Endometrium (tissue), 2 donors: ENCODE measurements around the gene MTF2.
"Not testable (repeated sequence)": the region's sequence is repeated elsewhere in the genome, so short reads cannot be mapped to it uniquely, and the experiment has no call there.

Experiments used
- FAIRE-seq: peaks from 2 replicates; lab custom pipeline; 2012; peaks lifted over from hg19 to GRCh38; lab: Jason Lieb, UNC
- donor health status: control.
- donor health status: control.

Gene MTF2

DNA sequence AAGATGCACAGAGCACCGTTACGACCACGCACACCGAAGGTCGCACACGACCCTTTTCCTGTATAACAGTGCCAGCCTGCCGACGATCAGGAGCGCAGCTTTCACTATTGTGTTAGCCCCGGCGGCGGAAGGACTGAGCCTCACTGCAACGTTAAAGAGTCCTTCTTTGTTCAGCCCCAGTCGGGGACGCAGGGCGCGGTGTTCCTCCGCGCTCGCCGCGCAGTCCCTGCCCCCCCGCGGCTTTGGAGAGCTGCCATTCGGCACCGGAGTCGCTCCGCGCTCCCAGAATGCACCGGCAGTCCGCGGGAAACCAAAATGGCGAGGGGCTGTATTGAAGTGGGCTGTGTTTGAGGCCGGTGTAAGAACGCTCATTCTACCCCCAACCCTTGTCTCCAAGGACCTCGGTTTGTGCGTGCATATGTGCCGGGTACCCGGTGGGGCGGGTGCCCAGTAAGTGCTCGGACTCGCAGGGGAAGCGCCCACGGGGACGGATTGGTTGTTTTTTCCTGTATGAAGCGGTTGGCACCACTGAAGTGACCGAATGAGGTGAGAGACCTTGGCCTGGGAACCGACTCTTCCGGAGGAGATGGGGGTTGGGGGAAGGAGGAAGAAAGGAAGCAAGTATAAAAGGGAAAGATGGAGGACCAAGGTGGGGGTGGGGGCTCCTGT, at the start of gene MTF2:
Gene MTF2, plus strand, starts transcription at position 298 of the 669 bp plus-strand sequence. Its CDS starts 244 bp downstream, at position 542.
- FAIRE-seq, result peak; percentile 65

DNA sequence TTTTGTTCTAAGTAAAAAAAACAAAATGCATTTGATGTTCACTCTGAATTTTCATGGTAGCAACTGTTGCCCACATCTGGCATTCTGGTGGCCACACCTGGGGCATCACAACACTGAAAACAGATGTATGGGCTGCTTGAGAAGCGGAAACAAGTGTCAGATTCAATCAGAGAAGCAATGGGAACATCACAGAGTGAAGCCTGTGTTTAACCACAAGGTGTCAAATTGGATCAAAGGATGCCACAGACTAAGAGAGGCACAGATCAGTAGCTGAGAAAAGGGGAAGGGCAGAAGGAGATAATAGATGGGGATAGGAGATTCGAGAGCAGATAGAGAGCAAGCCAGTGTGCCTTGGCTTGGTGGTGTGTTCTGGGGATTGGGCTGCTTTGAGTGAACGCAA, 49.8 kb upstream of the MTF2 start:
- FAIRE-seq, result no peak

DNA sequence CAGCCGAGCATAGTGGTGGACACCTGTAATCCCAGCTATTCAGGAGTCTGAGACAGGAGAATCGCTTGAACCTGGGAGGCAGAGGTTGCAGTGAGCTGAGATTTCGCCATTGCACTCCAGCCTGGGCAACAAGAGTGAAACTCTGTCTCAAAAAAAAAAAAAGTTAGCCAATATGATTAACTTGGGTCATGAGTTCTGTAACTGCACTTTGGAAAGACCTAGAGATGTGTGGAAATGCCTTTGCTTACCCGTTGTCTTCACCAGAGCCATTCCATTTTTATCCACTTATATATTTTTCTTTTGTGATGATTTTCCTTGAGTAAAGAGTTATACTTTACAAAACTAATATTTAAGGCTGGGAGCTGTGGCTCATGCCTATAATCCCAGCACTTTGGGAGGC, 48.9 kb upstream of the MTF2 start:
- FAIRE-seq, result not testable (repeated sequence)

DNA sequence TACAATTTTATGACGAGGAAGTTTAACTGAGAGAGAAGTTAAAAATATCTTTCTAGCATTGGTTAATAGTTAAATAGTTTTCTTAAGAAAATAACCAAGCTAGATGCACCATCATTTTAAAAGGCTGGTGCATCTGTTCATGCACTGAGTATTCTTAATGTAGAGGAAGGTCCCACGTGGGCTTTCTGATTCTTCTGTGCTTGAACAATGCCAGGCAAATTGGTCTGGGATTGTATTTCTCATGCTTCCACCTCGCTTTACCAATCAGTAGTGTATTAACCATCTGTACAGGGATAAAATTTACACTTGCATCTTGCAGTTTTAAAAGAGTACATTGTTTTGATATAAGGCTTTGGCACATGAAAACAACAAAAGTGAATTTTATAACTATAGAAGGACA, 47.4 kb upstream of the MTF2 start:
- no peak for FAIRE-seq

DNA sequence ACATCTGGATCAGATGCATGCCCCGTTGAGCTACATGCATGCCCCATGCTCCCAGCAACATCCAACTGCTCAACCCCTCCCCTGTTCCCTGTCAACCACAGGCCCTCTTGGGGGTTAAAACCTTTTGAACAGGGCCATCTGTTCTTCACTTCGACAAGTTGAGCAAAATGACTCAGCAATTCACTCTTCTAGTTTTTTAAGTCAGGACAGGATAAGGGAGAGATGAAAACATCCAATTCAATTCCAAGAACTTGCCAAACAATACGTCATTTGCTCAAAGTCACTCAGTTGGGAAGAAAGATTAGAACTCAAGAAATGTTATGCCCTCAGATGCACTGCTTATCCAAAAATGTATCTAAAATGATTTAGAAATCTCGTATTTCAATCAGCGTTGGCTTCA, 46.1 kb upstream of the MTF2 start:
- FAIRE-seq, result no peak

DNA sequence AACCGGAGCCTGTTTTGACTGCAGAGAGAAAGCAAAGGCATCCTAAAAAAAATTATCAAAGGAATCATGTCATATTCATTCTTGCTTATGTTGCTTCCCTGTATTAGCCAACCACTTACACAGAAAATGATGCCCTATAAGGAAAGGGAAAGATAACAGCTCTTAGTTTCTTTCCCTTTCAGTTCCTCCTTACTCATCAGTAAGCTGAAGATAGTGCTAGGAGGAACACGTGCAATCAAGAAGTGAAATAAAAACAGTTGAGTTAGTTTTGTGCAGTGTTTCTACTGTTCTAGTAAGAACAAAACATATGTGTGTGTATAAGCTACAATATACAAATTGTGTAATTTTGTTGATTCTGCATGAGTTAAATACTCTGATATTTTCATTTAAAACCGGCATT, 45.3 kb upstream of the MTF2 start:
- FAIRE-seq, result no peak

DNA sequence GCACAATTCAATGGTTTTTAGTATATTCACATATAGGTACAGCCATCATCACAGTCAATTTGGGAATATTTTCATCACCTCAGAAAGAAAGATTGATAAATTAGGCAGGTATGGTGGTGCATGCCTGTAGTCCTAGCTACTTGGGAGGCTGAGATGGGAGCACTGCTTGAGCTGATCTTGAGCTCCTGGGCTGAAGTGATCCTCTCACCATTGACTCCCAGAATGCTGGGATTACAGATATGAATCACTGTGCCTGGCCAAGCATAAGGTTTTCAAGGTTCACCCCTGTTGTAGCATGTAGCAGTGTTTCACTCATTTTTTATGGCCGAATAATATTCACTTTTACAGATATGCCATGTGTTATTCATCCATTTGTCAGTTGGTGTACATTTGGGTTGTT, 44.7 kb upstream of the MTF2 start:
- FAIRE-seq, result no peak

DNA sequence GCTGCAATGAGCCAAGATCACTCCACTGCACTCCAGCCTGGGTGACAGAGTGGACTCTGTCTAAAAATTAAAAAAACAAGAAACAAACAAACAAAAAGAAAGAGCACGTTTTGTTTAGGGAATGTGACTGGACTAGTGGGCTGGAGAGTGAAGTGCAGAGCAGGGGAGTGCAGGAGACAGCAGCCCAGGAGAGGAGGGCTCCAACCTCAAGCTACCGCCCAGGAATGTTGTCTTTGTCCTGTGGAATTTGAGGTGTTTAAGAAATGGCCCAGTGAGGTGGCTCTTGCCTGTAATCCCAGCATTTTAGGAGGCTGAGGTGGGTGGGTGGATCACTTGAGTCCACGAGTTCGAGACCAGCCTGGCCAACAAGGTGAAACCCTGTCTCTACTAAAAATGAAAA, 42.4 kb upstream of the MTF2 start:
- no peak for FAIRE-seq

DNA sequence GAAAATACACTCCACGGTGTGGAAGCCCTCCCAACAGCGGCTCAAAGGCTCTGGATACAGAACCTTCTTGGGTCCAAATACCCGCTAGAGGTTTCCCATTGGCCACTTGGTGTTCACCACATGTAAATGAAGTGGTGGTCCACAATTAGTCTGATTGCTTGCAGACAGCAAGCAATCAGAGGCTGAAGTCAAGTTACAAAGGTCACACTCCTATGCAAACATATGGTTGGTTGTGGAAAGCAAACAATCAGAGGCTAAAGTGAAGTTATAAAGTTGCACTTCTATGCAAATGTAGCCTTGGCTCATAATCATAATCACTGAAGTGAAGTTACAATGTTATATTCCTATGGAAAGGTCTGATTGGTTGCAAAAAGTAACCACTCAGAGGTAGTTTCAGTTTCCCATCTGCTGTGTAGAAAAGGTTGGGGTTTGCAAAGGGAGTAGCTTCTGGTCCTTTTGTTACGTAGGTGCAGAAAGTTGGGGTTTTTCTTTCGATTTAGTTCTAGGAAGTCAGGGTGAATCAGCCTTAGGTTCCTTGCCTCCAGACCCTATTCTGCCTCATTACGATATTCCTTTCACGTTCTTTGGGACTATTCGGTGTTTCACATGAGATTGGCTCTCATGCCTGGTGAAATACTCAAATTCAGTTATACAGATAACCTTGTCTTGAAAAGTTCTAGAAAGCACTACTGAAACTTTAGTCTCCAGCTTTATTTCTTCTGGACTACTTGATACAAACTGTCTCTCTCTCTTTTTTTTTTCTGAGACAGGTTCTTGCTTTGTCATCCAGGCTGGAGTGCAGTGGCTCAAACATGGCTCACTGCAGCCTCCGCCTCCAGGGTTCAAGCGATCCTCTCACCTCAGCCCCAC, 36.7 kb upstream of the MTF2 start:
- no peak for FAIRE-seq

DNA sequence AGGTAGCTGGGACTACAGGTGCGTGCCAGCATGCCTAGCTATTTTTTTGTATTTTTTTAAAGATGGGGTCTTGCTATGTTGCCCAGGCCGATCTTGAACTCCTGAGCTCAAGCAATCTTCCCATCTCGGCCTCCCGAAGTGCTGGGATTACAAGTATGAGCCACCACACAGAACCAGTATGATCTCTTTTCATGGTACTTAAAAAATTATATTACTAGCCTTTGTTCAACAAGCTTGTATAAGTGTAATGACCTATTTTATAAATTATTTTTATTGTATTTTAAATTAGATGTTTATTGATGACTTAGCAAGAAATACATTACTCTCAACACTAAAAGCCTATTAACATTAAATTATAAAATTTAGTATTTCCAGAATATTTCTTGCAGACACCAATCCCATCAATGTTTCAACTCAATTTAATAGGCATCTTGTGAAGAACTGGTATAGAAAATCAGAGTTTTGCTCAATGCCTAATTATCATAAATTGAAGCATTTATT, 36.0 kb upstream of the MTF2 start:
- no peak for FAIRE-seq

DNA sequence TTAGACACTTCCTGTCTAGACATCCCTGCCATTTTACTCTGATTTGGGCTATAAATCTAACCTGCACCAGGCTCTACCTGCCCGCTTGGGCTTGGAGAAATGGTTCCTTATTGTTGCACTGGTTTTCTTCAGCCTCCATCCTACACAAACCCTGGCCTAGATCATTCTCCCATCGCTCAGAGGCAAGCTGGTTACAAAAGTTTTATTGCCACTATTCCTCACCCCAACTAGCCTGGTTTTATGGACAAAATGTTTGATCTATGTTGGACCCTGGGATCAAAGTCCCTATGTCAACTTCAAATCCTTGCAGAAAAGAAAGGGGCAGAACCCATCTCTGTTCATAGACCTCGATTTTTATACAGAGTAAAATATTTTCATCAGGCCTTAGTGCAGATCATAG, 31.5 kb upstream of the MTF2 start:
- no peak for FAIRE-seq

DNA sequence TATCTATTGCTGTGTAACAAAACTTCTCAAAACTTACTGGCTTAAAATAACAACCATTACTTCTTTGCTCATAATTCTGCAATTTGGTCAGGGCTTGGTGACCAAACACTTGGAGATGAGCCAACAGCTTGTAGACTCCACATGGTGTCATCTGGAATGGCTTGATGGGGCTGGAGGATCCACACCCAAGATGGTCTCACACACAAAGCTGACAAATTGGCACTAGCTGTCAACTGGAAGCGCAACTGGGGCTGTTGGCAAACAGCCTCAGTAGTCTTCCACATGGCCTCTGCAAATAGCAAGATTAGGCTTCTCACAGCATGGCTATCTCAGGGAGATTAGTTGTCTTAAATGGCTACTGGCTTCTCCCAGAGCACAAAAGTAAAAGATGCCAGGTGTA, 27.1 kb upstream of the MTF2 start:
- FAIRE-seq, result no peak

DNA sequence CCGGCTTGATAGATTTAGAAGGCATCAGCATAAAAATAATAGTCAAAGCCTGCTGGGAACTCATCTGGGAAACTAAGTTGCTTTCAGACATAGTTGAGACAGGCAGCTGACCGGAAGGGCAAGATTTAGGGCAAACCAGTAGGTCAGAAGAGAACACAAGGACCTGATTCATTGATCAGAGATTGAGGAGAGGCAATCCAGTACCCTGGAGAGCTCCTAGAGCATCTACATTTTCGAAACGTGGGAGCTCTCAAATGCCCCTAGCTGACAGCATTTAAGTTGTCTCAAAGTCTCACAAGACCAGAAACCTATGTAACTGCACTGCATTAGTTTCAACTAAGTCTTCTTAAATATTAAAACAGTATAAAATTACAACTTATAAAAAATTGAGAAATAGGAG, 22.9 kb upstream of the MTF2 start:
- no peak for FAIRE-seq

DNA sequence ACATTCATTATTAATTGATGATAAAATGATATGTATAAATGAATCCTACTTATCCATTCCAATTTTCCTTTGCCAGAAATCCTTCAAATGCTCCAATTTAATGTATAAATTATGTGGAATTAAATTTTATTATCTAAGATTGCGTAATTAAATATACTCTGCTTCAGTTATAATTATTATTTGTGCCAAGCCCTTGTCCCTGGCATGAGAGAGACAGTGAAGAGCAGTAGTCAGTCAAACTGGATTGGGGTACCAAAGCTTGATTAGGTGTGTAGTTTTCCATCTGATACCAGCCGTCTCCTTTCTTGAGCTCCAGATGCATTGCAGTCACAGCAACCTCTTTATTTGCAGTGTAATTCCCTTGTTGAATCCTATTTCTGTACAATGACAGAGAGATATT, 22.4 kb upstream of the MTF2 start:
- FAIRE-seq, result no peak

DNA sequence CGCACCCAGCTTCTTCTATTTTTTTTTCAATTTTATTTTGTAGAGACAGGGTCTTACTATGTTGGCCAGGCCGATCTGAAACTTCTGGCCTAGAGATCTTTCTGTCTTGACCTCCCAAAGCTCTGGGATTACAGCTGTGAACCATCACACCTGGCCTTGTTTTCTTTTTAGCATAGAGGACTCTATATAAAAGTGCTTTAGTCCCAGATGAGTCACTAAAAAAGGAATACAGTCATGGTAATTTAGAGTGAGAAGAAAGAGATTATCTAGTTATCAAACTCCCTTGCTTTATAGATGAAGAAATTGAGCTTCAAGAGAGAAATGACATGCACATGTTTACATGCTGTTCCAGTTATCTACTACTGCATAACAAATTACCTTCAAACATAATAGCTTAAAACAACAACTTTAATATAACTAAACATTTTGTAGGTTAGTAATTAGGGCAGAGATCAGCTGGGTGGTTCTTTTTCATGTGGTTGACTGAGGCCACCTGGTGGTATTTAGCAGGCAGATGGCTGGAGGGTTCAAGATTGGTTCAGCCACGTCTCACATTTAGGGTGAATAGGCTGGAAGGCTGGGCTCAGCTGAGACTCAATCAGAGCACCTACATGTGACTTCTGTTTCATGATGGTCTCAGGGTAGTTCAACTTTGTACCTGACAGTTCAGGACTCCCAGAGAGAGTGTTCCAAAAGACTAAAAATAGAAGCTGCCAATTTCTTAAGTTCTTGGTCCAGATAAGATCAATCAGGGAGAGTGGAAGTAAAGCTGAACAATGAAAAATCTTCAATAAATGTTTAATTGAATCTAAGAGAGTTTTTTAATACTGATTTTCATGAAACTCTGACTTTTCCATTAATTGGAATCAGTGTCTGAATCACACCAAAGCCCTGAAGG, 16.9 kb upstream of the MTF2 start:
- no peak for FAIRE-seq

DNA sequence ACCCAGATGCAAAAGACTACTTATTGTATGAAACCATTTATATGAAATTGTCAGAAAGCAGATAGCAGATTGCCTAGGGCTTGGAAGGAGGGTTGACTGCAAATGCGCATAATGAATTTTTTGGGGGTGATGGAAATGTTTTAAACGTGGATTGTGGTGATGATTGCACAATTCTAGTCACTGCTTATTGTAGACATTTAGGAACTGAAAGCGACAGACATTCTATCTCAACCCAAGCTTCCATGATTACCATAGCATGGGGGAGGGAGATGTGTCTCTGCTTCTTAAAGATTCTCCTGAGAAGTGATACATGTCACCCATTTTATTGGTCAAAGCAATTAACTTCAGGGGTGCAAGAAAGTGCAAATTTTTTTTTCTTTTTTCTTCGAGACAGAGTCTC, 2.8 kb upstream of the MTF2 start:
- FAIRE-seq, result no peak

DNA sequence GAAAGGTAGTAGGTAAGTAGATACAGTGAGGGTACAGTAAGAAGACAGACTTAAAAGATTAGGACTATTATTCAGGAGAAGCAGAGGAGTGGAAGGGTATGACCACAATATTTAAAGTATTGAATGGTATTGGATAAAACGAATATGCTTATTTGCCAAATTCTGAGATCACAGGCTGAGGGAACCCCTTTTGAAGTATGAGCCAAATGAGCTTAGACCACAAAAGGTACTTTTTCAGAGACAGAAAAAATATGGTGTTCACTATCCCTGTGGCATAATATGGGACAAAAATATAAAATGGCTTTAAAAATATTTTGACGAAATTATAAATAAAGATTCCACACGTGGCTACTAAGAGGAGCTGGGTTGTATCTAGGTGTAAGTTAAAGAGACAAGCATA, 880 bp upstream of the MTF2 start:
- FAIRE-seq, result no peak

DNA sequence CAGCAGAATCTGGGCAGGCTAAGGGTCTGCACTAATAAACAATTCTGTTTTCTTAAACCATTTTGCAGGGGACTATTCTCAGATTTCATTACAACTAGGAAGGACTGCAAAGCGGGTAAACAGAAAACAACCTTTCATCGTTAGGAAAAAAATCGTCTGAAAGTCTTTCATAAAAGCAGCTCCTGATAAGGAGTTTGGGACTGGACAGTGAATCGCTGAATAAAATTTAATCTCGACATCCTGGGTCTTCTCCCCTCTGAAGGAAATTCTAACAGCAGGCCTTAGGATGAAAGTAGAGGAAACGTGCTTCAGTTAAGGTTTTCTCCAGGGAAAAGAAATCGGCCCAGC, 471 bp upstream of the MTF2 start:
- no peak for FAIRE-seq

DNA sequence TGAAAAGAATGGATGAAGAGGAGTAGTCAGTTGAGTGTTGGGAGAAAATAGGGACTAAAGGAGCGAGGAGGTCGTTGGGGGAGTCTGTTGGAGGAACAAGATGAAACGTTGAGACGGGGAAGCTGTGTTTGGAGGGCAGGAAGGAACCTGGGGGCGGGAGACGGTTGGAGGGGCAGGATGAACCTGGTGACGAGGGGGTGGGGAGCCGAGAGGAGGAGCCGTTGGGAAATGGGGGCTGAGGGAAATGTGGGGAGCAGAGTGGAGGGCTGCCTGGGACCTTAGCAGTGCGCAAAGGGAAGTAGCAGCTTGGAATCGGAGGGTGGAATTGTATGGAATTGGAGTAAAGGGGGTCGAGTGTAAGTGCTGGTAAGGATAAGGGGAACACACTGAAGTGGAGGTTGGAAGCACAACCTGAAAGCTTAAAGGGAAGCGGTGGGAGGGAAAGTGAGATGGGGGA, 630 bp downstream of the MTF2 start:
- FAIRE-seq, result no peak

DNA sequence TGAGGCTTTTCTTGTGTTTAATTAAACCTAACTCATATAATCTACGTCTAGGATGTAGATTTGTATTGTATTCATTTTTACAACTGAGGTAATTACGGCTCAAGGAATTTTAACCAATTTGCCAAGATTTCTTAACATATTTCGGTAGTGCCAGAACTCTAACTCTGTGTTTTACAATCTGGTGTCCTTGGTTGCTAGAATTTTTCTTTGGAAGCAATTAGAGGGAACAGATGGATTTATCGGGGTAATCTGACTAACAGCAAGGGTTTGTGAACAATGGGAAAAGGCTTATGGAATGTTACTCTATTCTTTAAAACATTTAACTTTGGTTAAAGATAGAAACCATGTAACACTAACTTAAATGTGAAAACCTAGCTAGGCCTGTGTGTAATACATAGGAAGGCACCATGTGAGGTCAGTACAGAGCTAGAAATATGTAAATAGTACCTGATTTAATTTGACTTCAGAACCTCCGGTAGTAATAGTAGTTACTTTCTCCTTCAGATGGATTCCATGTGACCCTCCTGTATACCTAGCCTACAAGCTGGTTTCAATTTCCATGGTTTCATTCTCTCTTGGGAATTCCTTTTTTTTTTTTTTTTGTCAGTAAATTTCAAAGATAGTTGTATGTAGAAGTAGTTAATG, 1.2 kb downstream of the MTF2 start:
- FAIRE-seq, result no peak

DNA sequence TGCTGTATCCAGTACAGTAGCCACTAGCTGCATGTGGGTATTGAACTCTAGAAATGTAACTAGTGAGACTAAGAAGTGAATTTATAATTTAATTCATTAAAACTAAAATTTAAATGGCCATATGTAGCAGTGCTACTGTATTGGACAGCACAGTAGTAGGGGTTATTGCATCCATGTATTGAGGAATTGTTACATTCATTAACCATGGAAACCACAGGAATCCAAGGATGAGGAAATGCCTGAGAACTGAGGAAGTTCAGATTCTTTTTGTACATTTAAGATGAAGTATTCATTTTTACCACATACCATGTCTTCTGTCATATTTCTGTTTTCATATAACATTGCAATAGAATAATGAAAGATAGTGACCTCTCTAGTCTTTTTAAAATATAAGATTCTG, 2.6 kb downstream of the MTF2 start:
- FAIRE-seq, result no peak

DNA sequence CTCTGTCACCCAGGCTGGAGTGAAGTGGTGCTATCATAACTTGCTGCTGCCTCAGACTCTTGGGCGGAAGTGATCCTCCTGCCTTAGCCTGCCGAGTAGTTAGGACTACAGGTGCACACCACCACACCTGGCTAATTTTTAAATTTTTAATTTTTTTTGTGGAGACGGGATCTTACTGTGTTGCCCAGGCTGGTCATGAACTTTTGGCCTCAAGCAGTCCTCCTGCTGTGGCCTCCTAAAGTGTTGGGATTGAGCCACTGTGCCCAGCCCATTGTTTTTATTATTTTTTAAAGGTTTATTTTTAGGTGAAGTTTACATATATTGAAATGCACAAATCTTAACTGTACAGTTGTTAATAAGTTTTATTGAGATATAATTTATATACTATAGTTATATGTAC, 3.2 kb downstream of the MTF2 start:
- FAIRE-seq, result no peak
